GM18951 (cell line): Measurements from ENCODE around the gene NFKBIZ.
"Not testable (repeated sequence)": the region's sequence is repeated elsewhere in the genome, so short reads cannot be mapped to it uniquely, and the experiment has no call there.

Experiments used
- POLR2A ChIP-seq: IDR thresholded peaks from 4 replicates; pipeline ENCODE4 v1.6.1; 2011; ENCODE audit warnings: mild to moderate bottlenecking; ENCODE audit not compliant: insufficient read length, insufficient read depth; ENCODE audit errors: extremely low read depth
- in situ Hi-C: fragments of 300-500 bp; cut with MboI; formaldehyde crosslinking; loops from one replicate; pipeline ENCODE4 v1.12.0; 2022; ENCODE audit warnings: low sequenced_read_pairs, mixed read lengths, inconsistent platforms; ENCODE audit not compliant: unreplicated experiment

NFKBIZ gene

GRCh38 chr3:101861789-101862415 lies 12.6 kb downstream of the NFKBIZ start:
- TF ChIP-seq POLR2A, result no peak
- in situ Hi-C loops, result no loop called here

DNA sequence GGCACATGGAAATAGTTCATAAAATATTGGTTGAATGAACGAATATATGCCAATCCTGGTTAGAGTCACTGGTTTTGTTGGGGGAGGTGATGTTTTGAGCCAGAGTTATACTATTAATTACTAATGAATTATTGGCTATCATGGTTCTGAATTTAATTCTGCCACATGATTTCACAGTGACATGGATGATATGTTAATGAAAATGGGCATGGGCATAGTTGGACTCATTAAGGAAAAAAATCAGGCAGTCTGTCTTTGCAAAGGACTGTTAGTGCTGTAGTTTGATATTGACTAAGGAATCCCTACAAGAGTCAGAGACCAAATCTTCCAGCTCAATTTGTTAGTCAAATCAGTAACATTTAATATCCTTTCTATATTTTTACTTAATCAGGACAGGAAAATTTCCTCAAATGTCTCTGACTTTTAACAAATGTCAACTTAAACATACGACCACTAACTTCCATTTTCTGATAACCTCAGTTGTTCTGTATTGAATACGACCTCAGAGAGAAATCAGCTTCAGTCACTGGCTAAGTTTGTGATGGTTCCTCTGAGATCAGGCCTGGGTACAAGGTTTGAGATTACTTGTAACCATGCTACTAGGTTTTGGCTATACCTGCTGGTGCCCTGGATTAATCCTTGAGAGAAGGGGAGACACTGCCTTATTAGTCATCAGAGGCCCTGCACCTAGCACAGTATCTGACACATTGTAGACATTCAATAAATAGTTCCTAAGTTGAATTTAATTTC lies 13.3 kb downstream of the NFKBIZ start:
- no peak for TF ChIP-seq POLR2A
- in situ Hi-C loops, result no loop called here

GRCh38 chr3:101864926-101865325 lies 15.6 kb downstream of the NFKBIZ start:
- in situ Hi-C loops, result not testable (repeated sequence)

GRCh38 chr3:101865751-101866509 lies 16.6 kb downstream of the NFKBIZ start:
- TF ChIP-seq POLR2A, result no peak
- in situ Hi-C loops, result no loop called here

- TF ChIP-seq POLR2A, result no peak
- in situ Hi-C loops, result no loop called here
These were observed 18.2 kb downstream of the NFKBIZ start for GRCh38 chr3:101867511-101867910.

GRCh38 chr3:101867996-101868395 lies 18.7 kb downstream of the NFKBIZ start:
- no peak for TF ChIP-seq POLR2A
- in situ Hi-C loops, result no loop called here

GRCh38 chr3:101868534-101869464 lies 19.5 kb downstream of the NFKBIZ start:
- in situ Hi-C loops, result no loop called here
- no peak for TF ChIP-seq POLR2A

DNA sequence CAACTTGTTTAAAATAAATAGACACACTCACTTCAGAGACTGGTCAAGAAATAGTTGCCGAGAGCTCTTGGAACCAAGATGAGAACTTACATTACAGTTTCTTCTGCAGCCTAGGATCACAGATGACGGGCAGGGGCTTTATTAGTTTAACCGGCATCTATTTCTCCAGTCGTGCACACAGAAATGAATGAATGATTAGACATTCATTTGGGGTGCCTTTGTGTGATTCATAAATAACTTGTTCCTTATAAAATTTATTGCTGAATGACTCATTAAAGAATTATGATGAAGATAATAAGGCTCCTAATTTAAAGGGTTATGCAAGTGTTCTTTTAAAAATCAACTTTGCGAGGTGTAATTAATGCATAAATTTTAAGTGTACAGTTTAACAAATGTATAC lies 20.8 kb downstream of the NFKBIZ start:
- in situ Hi-C loops, result no loop called here
- no peak for TF ChIP-seq POLR2A

- no peak for TF ChIP-seq POLR2A
- in situ Hi-C loops, result no loop called here
These were observed 24.3 kb downstream of the NFKBIZ start for GRCh38 chr3:101873619-101874018.

DNA sequence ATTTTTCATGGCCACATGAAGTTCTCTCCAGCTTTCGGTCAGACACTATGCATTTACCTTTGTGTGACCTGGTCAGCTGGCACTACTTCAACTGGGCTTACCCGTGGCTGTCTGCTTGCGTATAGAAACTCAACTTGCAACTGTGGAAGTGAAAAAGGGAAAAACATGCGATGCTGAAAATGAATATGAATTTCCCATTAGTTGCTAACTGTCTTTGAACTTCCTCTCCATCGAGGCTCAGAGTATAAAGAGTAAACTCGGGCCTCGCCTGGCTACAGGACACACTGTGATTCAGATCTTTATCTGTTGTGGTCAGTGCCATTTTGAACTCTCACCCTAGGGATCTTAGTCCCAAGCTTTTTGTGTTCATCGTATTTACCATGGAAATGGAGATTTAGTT lies 26.8 kb downstream of the NFKBIZ start:
- no peak for TF ChIP-seq POLR2A
- in situ Hi-C loops, result no loop called here

DNA sequence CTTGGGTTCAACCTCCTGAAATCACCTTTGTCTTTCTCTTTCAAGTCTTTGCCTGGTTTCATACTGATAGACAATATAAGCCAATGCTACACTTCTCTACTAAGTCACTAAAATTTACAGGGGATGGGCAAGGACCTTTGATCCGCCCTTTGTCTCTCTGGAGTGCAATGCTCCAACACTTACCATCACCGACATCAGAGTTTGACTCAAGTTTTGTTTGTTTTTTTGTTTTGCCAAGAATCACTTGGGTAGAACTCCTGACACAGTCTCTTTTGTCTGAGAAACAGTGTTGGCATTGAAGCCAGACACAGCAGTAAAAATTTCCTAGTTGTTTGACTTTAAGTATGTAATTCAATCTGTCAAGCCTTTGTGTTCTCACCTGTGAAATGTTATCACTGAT lies 29.3 kb downstream of the NFKBIZ start:
- TF ChIP-seq POLR2A, result no peak
- in situ Hi-C loops, result no loop called here

- no peak for TF ChIP-seq POLR2A
- in situ Hi-C loops, result no loop called here
These were observed 29.8 kb downstream of the NFKBIZ start for GRCh38 chr3:101879102-101879501.

DNA sequence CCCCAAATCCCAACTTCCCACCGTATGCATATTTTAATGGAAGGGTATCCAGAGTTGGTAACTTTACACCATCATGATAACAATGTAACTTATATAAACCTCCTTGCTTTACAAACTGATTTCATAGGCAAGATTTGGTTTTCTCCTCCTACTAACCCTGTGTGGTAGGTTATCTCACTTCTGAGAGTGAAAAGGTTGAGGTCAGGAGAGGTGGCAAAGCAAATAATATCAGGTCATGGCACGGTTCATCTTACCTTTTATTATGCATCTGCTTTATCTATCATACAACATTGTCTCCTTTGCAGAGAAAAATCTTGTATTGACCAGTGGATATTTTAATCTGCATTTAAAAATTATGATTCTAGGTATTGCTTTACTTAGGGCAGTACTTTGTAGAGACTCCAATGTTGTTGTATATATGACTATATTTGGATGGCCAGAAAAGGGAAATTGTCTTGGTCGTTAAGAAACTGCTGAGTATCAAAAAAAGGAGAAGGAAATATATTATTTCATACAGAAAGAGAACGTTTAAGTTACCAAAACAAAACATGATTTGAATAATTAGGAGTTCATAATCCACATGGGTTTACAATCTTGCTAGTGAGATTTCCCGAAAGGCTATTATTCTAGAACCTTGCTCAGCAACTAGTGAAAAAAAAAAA lies 30.4 kb downstream of the NFKBIZ start:
- in situ Hi-C loops, result no loop called here
- TF ChIP-seq POLR2A, result no peak

- in situ Hi-C loops, result no loop called here
- TF ChIP-seq POLR2A, result no peak
These were observed 35.5 kb downstream of the NFKBIZ start for GRCh38 chr3:101884776-101885175.

DNA sequence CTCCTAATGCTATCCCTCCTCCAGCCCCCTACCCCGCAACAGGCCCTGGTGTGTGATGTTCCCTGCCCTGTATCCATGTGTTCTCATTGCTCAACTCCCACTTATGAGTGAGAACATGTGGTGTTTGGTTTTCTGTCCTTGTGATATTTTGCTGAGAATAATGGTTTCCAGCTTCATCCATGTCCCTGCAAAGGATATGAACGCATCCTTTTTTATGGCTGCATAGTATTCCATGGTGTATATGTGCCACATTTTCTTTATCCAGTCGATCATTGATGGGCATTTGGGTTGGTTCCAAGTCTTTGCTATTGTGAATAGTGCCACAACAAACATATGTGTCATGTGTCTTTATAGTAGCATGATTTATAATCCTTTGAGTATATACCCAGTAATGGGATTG lies 36.3 kb downstream of the NFKBIZ start:
- in situ Hi-C loops, result not testable (repeated sequence)
